Brain microvascular endothelial cell (primary cell): ENCODE data around the gene COPS8.

Experiments used
- DNase-seq: peaks from one replicate; pipeline ENCODE4 v3.0.0-alpha.2; 2020
- H3K27ac ChIP-seq: fragments of 250-450 bp; sonication (Bioruptor Pico); 2 replicates; pipeline ENCODE4 v1.5.1; 2020; ENCODE audit warnings: mild to moderate bottlenecking, moderate library complexity
- H3K27me3 ChIP-seq: fragments of 250-450 bp; sonication (Bioruptor Pico); replicated peaks from 2 replicates; pipeline ENCODE4 v1.5.1; 2020; ENCODE audit warnings: mild to moderate bottlenecking
- H3K36me3 ChIP-seq: fragments of 250-450 bp; sonication (Bioruptor Pico); replicated peaks from 2 replicates; pipeline ENCODE4 v1.5.1; 2020; ENCODE audit warnings: mild to moderate bottlenecking
- H3K4me3 ChIP-seq: 2 replicates; pipeline ENCODE4 v1.5.1; 2011; ENCODE audit warnings: low read depth, mild to moderate bottlenecking, control low read depth, low read length, moderate library complexity
- in situ Hi-C: cut with HindIII; loops from 2 replicates; pipeline ENCODE4 v1.10.0; 2017; ENCODE audit warnings: low sequenced_read_pairs, low pct_ligation_motif_present
- TF ChIP-seq, protein P1 (sequence below): IDR thresholded peaks from 2 replicates; pipeline ENCODE4 v1.5.1; 2011; ENCODE audit warnings: low read depth, mild to moderate bottlenecking, moderate library complexity, low read length, control low read depth, inconsistent platforms; ENCODE audit errors: missing control alignments

Gene COPS8

DNA sequence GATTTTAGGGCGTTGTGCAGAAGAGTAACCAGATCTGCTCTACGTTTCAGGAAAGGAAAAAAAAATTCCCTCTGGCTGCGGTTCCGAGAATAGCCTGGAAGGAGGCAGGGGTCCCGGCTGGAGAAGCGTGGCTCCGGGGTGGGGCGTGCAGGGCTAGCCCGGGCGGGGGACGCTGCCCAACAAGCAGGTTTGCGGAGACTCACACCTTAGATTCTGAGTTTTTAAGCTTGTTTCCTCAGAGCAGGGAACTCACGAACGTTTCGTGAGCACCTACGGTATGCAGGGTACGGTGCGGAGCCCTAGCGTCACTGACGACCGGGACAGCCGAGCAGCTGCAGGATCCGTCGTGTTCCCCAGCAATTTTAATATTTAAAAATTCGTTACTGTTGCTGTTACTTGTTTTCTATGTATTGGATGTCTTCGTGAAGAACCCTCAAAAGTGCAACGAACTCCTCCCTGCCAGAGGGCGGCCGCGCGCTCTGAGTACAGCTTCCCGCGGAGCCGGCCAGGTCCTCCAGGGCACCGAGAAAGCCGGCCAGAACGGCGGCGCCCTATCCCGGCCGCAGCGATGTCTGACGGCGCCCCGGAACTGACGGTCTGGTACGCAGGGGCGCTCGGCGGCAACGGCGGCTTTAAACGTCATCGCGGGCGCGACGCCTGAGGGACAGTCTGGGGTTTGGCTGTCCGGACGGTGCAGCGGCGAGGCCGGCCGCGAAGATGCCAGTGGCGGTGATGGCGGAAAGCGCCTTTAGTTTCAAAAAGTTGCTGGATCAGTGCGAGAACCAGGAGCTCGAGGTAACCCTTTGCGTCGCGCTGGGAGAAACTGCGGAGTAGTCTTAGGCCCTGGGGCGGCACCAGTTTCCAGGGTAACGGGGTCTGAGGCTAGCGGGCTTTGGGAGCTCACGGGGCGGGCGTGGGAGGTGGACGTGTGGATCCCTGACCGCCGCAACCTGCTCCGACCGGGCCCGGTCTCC is at the start of gene COPS8:
Gene COPS8, plus strand, starts transcription at position 642 of the 974 bp plus-strand sequence. Its CDS starts 76 bp downstream, at position 718.
- Histone ChIP-seq H3K4me3 (peak within 1 kb of the TSS; percentile 86), H3K27ac (peak within 1 kb of the TSS; percentile 78), H3K27me3 (no peaks in the 10 kb centered on the region), H3K36me3 (no peaks in the 10 kb centered on the region)
- peak; percentile 90 for DNase-seq
- TF ChIP-seq, protein P1, sequence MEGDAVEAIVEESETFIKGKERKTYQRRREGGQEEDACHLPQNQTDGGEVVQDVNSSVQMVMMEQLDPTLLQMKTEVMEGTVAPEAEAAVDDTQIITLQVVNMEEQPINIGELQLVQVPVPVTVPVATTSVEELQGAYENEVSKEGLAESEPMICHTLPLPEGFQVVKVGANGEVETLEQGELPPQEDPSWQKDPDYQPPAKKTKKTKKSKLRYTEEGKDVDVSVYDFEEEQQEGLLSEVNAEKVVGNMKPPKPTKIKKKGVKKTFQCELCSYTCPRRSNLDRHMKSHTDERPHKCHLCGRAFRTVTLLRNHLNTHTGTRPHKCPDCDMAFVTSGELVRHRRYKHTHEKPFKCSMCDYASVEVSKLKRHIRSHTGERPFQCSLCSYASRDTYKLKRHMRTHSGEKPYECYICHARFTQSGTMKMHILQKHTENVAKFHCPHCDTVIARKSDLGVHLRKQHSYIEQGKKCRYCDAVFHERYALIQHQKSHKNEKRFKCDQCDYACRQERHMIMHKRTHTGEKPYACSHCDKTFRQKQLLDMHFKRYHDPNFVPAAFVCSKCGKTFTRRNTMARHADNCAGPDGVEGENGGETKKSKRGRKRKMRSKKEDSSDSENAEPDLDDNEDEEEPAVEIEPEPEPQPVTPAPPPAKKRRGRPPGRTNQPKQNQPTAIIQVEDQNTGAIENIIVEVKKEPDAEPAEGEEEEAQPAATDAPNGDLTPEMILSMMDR, result peak; percentile 46
- in situ Hi-C loops, result no loop called here

DNA sequence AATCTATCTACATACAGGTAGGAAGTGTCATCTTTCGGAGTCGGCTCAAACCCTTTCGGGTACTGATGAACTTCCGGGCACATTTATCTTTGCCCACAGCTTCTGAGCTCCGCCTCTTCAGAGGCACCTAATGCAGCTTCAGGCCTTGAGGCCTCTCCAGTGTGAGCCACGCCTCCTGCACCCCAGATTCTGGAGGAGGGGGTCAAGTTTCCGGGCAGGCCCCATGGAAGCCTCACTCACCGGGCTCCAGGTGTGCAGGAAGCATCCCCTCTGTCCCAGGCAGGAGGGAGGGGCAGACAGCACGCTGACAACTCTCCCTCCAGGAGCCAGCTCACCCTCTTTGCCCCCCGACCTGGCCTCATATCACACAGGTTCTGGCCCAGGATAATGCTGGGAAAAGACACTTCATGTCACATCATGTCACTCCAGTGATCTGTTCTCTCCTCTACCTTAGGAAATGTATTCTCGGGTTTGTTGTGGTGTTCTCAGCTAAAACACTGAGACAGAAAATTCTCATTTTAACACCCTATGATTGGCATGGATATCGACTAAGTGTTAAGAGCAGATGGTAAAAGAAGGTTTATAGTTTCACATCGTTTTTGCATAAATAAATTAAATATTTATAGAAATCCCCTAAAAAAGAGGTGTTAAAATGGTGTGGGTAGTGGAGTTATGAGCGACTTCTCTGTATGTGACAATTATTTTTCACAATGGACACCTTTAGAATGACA is 46.2 kb upstream of the COPS8 start:
- TF ChIP-seq, protein P1, result no peak
- no peaks in the 10 kb centered on the region for H3K36me3 ChIP-seq
- H3K4me3 ChIP-seq, result no peak overlapping the region
- no peak for DNase-seq
- no peaks in the 10 kb centered on the region for H3K27me3 ChIP-seq
- no peak overlapping the region for H3K27ac ChIP-seq
- in situ Hi-C loops, result no loop called here

DNA sequence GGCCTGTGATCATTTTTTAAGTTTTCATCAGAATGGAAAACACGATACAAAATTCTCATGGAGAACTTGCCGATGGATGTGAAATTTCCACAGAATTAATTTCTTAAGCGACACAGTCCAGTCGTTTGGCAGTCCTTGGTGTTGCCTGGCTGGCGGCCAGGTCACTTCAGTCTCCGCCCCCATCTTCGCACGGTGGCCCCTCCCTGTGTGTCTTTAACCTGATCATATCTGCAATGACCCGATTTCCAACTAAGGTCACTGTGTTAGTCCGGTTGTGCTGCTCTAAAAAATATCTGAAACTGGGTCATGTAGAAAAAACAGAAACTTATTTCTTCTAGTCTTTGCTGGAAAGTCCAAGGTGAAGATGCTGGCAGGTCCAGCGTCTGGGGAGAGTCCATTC is 44.5 kb upstream of the COPS8 start:
- no peak overlapping the region for H3K27ac ChIP-seq
- TF ChIP-seq, protein P1, result no peak
- H3K36me3 ChIP-seq, result no peaks in the 10 kb centered on the region
- no peaks in the 10 kb centered on the region for H3K27me3 ChIP-seq
- in situ Hi-C loops, result no loop called here
- no peak overlapping the region for H3K4me3 ChIP-seq
- no peak for DNase-seq

DNA sequence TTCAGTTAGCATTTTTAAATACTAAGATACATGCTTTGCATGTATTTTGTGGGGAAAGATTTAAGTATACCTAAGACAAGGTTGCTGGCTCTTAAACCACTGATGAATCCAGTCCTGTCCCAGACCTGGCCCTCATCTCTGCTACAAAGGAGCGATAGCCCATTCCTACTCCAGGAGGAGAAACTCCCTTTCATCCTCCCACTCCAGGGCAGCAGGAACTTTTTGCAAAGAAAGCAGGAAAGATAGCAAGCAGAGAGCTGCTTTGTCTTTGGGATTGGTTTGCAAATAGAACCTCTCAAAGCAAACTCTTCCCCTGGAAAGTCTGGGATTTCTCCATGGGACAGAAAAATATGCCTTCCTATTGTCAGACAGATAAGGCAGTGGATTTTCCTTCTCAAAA is 43.6 kb upstream of the COPS8 start:
- Histone ChIP-seq H3K27ac (no peak overlapping the region), H3K36me3 (no peaks in the 10 kb centered on the region), H3K27me3 (no peaks in the 10 kb centered on the region), H3K4me3 (no peak overlapping the region)
- in situ Hi-C loops, result no loop called here
- no peak for DNase-seq
- TF ChIP-seq, protein P1, result no peak

DNA sequence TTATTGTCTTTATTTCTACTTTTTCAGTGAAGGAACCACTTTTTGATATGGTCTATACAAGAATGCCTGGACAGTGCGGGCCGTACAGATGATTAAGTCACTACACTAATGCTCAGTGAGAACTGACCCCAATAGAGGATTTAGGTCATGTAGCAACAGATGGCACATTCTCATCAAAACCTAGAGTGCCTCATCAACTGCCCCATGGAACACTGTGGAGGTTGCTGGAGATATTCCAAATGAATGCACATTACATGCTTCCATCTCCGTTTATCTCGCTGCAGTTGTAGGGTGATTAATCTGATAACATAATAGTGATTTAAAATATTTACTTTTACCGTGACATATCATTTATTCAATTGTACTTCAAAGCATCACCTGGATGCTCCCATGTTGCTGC is 41.8 kb upstream of the COPS8 start:
- in situ Hi-C loops, result no loop called here
- Histone ChIP-seq H3K27me3 (no peaks in the 10 kb centered on the region), H3K27ac (no peak overlapping the region), H3K4me3 (no peak overlapping the region), H3K36me3 (no peaks in the 10 kb centered on the region)
- no peak for DNase-seq
- TF ChIP-seq, protein P1, result no peak
